HepG2 (cell line): ENCODE measurements around the gene SH2D7. TPM values are rescaled to one million over a fixed set of nuclear protein-coding genes. Genes with fewer than 3 reads are reported as not detected.

Experiments
- CHCHD3 ChIP-seq: sonication (generic); formaldehyde crosslinking; IDR thresholded peaks from 2 replicates; pipeline ENCODE4 v1.8.0; 2022; ENCODE audit warnings: mild to moderate bottlenecking, missing genetic modification reagents, moderate library complexity
- GRHL1 ChIP-seq: sonication (generic); formaldehyde crosslinking; conservative IDR thresholded peaks from 2 replicates; pipeline ENCODE4 v1.8.0; 2022; ENCODE audit warnings: missing genetic modification reagents
- JARID2 ChIP-seq: sonication (generic); formaldehyde crosslinking; IDR thresholded peaks from 2 replicates; pipeline ENCODE4 v1.8.1; 2023; ENCODE audit warnings: missing genetic modification reagents, inconsistent platforms; ENCODE audit not compliant: insufficient replicate concordance
- MLXIP ChIP-seq: sonication (generic); formaldehyde crosslinking; IDR thresholded peaks from 2 replicates; pipeline ENCODE4 v1.9.0; 2021; ENCODE audit warnings: missing genetic modification reagents, borderline replicate concordance
- RFXAP ChIP-seq: sonication (generic); formaldehyde crosslinking; IDR thresholded peaks from 2 replicates; pipeline ENCODE4 v1.4.0; 2020; ENCODE audit warnings: missing genetic modification reagents, borderline replicate concordance
- SMYD3 ChIP-seq: sonication (generic); formaldehyde crosslinking; IDR thresholded peaks from 2 replicates; pipeline ENCODE4 v1.8.1; 2023; ENCODE audit warnings: mild to moderate bottlenecking, missing genetic modification reagents
- ZBTB1 ChIP-seq: sonication (generic); formaldehyde crosslinking; IDR thresholded peaks from 2 replicates; pipeline ENCODE4 v1.4.0; 2020; ENCODE audit warnings: missing genetic modification reagents, borderline replicate concordance
- ZBTB25 ChIP-seq: IDR thresholded peaks from 2 replicates; pipeline ENCODE4 v1.6.1; 2018; ENCODE audit warnings: missing genetic modification reagents
- ZKSCAN8 ChIP-seq: IDR thresholded peaks from 2 replicates; pipeline ENCODE4 v1.6.1; 2016; ENCODE audit warnings: borderline replicate concordance, missing genetic modification reagents, missing compliant biosample characterization
- ZNF138 ChIP-seq: sonication (generic); formaldehyde crosslinking; IDR thresholded peaks from 2 replicates; pipeline ENCODE4 v1.5.0; 2020; ENCODE audit warnings: mild to moderate bottlenecking, low read depth, missing genetic modification reagents
- ZNF510 ChIP-seq: sonication (generic); formaldehyde crosslinking; IDR thresholded peaks from 2 replicates; pipeline ENCODE4 v1.4.0; 2020; ENCODE audit warnings: low read depth, mild to moderate bottlenecking, missing genetic modification reagents
- polyA plus RNA-seq, 8 experiments: library from polyadenylated mRNA; depleted of rRNA in 3 of 8; stranded (reverse) in 7 of 8; unstranded in 1 of 8; fragments of >200 nt; fragmentation: Illumina TruSeq in 4 of 8; extraction: Trizol in 4 of 8; gene quantifications; 2 replicates each; pipeline versions ENCODE4 v1.2.1 to v1.2.3, GENCODE V29; 2011 to 2016; ENCODE audit warnings: low read depth in 4 of 8, missing spikeins in 1 of 8, mixed read lengths in 1 of 8; ENCODE audit not compliant: insufficient read depth in 1 of 8
- total RNA-seq, 5 experiments: library from RNA; depleted of rRNA; stranded (reverse); fragments of >200 nt; fragmentation: Illumina TruSeq; extraction: Trizol; gene quantifications; 2 replicates each; pipeline ENCODE4 v1.2.3, GENCODE V29; 2016; ENCODE audit warnings: low read depth in 1 of 5
- TF ChIP-seq, protein P1 (sequence below): IDR thresholded peaks from 2 replicates; pipeline ENCODE4 v1.6.1; 2016; ENCODE audit warnings: control low read depth
- TF ChIP-seq, protein P2 (sequence below): sonication (generic); formaldehyde crosslinking; IDR thresholded peaks from 2 replicates; pipeline ENCODE4 v1.4.0; 2020; ENCODE audit warnings: mild to moderate bottlenecking, low read depth, missing genetic modification reagents
- TF ChIP-seq, protein P3 (sequence below): IDR thresholded peaks from 2 replicates; pipeline ENCODE4 v1.6.1; 2016

The SH2D7 gene
- total and polyA plus RNA-seq, 2 of the 13 experiments (the other 11 are each of a cell fraction or from before 2014, with no cell fraction given) = not detected

GRCh38 chr15:78108300-78109084 lies 16.1 kb downstream of the SH2D7 start (continued):
- TF ChIP-seq RFXAP (CRISPR knock-in tag) (no peak), SMYD3 (no peak), ZBTB1 (CRISPR knock-in tag) (no peak), ZBTB25 (CRISPR knock-in tag) (no peak), MLXIP (no peak), ZKSCAN8 (CRISPR knock-in tag) (no peak), JARID2 (CRISPR knock-in tag) (no peak), ZNF510 (no peak), ZNF138 (no peak), GRHL1 (CRISPR knock-in tag) (no peak), CHCHD3 (CRISPR knock-in tag) (no peak)
- TF ChIP-seq, protein P1, sequence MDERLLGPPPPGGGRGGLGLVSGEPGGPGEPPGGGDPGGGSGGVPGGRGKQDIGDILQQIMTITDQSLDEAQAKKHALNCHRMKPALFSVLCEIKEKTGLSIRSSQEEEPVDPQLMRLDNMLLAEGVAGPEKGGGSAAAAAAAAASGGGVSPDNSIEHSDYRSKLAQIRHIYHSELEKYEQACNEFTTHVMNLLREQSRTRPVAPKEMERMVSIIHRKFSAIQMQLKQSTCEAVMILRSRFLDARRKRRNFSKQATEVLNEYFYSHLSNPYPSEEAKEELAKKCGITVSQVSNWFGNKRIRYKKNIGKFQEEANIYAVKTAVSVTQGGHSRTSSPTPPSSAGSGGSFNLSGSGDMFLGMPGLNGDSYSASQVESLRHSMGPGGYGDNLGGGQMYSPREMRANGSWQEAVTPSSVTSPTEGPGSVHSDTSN (CRISPR knock-in tag) = no peak
- TF ChIP-seq, protein P2, sequence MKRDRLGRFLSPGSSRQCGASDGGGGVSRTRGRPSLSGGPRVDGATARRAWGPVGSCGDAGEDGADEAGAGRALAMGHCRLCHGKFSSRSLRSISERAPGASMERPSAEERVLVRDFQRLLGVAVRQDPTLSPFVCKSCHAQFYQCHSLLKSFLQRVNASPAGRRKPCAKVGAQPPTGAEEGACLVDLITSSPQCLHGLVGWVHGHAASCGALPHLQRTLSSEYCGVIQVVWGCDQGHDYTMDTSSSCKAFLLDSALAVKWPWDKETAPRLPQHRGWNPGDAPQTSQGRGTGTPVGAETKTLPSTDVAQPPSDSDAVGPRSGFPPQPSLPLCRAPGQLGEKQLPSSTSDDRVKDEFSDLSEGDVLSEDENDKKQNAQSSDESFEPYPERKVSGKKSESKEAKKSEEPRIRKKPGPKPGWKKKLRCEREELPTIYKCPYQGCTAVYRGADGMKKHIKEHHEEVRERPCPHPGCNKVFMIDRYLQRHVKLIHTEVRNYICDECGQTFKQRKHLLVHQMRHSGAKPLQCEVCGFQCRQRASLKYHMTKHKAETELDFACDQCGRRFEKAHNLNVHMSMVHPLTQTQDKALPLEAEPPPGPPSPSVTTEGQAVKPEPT (CRISPR knock-in tag) = no peak
- TF ChIP-seq, protein P3, sequence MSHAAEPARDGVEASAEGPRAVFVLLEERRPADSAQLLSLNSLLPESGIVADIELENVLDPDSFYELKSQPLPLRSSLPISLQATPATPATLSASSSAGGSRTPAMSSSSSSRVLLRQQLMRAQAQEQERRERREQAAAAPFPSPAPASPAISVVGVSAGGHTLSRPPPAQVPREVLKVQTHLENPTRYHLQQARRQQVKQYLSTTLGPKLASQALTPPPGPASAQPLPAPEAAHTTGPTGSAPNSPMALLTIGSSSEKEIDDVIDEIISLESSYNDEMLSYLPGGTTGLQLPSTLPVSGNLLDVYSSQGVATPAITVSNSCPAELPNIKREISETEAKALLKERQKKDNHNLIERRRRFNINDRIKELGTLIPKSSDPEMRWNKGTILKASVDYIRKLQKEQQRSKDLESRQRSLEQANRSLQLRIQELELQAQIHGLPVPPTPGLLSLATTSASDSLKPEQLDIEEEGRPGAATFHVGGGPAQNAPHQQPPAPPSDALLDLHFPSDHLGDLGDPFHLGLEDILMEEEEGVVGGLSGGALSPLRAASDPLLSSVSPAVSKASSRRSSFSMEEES (CRISPR knock-in tag) = no peak
